Measurements from ENCODE around the gene CSNK2A2.

The CSNK2A2 gene

GRCh38 chr16:58198803-58199411 lies 1.0 kb upstream of the CSNK2A2 start:
- DNase-seq = no peak

GRCh38 chr16:58197314-58198012 lies 443 bp downstream of the CSNK2A2 start:
- DNase-seq = peak; percentile 14

GRCh38 chr16:58196898-58197313 lies 1.0 kb downstream of the CSNK2A2 start:
- no peak for DNase-seq

- no peak for DNase-seq
These were observed 2.1 kb downstream of the CSNK2A2 start for GRCh38 chr16:58195771-58196170.

GRCh38 chr16:58195344-58195743 lies 2.6 kb downstream of the CSNK2A2 start:
- DNase-seq = no peak

GRCh38 chr16:58194790-58195189 lies 3.1 kb downstream of the CSNK2A2 start:
- no peak for DNase-seq

- DNase-seq = no peak
These were observed 10.1 kb downstream of the CSNK2A2 start for GRCh38 chr16:58187665-58188421.

- no peak for DNase-seq
These were observed 10.8 kb downstream of the CSNK2A2 start for GRCh38 chr16:58187092-58187491.

- no peak for DNase-seq
These were observed 11.5 kb downstream of the CSNK2A2 start for GRCh38 chr16:58186176-58186944.

GRCh38 chr16:58177353-58177710 lies 20.6 kb downstream of the CSNK2A2 start:
- no peak for DNase-seq

GRCh38 chr16:58176608-58177352 lies 21.1 kb downstream of the CSNK2A2 start:
- no peak for DNase-seq

- DNase-seq = no peak
These were observed 27.7 kb downstream of the CSNK2A2 start for GRCh38 chr16:58170223-58170622.

GRCh38 chr16:58160855-58161254 lies 37.1 kb downstream of the CSNK2A2 start:
- no peak for DNase-seq

- no peak for DNase-seq
These were observed 39.2 kb downstream of the CSNK2A2 start for GRCh38 chr16:58158725-58159124.

GRCh38 chr16:58157951-58158540 lies 39.9 kb downstream of the CSNK2A2 start:
- DNase-seq = no peak

GRCh38 chr16:58157239-58157638 lies 40.7 kb downstream of the CSNK2A2 start:
- no peak for DNase-seq

- DNase-seq = no peak
These were observed 42.1 kb downstream of the CSNK2A2 start for GRCh38 chr16:58155839-58156238.

- no peak for DNase-seq
These were observed 43.6 kb downstream of the CSNK2A2 start for GRCh38 chr16:58154345-58154744.

- DNase-seq = no peak
These were observed 45.5 kb downstream of the CSNK2A2 start for GRCh38 chr16:58152246-58152868.

GRCh38 chr16:58148526-58148925 lies 49.4 kb downstream of the CSNK2A2 start:
- no peak for DNase-seq

GRCh38 chr16:58148099-58148498 lies 49.8 kb downstream of the CSNK2A2 start:
- DNase-seq = no peak

GRCh38 chr16:58138852-58139251 lies 59.1 kb downstream of the CSNK2A2 start:
- DNase-seq = no peak

Data from NCI-H69 (cell line).